ENCODE measurements around the gene SLC16A3. TPM values are rescaled to one million over a fixed set of nuclear protein-coding genes. Genes with fewer than 3 reads are reported as not detected.
"Not testable (repeated sequence)": the region's sequence is repeated elsewhere in the genome, so short reads cannot be mapped to it uniquely, and the experiment has no call there.

Gene SLC16A3
- total RNA-seq, 2 experiments from 2014 or later, result 115 to 130 TPM

DNA sequence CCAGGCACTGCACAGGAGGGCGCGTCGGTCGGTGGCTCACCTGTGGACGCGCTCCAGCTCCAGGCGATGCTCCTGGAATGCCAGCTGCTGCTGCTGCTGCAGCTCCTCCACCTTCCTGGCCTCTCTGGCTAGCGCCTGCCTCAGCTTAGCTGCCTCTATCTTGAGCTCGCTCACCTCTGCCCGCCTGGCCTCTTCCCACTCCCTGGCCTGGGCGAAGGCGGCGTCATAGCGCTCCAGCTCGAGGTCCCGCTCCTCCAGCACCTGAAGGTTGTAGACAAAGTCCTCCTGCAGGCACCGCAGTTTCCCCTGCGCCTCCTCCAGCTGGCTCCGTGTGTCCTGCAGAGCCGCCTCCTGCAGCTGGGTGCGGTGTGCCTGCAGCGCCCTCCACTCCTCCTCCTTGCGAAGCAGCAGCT is 27.3 kb upstream of the SLC16A3 start:
- CTCF ChIA-PET, result interaction anchor here (0.6 to 1.2 kb wide), 3 partner anchors 65 to 233 kb away, joined by 3 to 4 read pairs (median 3); no protein-coding TSS in a partner anchor
- POLR2A ChIA-PET, result interaction anchor here (0.7 to 1.3 kb wide), 2 partner anchors 11 to 335 kb away, joined by 3 to 4 read pairs; partner anchors contain the start of gene CCDC57

DNA sequence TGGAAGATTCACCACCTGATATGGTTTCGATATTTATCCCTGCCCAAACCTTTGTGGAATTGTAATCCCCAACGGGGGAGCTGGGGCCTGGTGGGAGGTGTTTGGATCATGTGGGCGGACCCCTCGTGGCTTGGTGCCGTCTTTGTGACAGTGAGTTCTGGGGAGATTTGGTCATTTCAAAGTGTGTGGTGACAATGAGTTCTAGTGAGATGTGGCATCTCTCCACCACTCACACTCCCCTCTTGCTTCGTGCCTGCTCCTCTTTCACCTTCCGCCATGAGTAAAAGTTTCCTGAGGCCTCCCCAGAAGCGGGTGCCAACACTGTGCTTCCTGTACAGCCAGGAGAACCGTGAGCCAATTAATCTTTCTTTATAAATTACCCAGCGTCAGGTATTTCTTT is 25.9 kb upstream of the SLC16A3 start:
- ChIA-PET CTCF (no interaction called here), POLR2A (interaction anchor here (0.6 kb wide), 1 partner anchor 116 kb away, joined by 3 read pairs; no protein-coding TSS in a partner anchor)

DNA sequence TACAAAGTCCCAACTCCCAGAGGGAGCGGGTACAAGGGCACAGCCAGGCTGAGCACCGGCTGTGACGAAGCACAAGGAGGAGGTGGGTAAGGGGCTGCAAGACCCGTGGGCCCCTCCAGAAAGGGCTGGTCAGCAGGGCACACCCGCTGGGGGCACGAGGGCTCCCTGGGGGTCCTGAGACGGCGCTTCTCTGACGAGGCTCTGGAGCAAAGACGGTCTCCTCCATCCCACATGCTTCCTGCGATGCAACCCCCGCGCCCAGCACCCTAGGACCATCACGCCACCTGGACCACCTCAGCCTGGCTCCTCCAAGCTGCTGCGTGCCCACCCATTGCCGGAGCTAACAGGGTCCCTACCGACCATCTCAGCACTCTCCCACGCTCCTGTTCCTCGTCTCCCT is 24.9 kb upstream of the SLC16A3 start:
- POLR2A ChIA-PET, result interaction anchor here (0.5 kb wide), 1 partner anchor 80 kb away, joined by 3 read pairs; no protein-coding TSS in a partner anchor

DNA sequence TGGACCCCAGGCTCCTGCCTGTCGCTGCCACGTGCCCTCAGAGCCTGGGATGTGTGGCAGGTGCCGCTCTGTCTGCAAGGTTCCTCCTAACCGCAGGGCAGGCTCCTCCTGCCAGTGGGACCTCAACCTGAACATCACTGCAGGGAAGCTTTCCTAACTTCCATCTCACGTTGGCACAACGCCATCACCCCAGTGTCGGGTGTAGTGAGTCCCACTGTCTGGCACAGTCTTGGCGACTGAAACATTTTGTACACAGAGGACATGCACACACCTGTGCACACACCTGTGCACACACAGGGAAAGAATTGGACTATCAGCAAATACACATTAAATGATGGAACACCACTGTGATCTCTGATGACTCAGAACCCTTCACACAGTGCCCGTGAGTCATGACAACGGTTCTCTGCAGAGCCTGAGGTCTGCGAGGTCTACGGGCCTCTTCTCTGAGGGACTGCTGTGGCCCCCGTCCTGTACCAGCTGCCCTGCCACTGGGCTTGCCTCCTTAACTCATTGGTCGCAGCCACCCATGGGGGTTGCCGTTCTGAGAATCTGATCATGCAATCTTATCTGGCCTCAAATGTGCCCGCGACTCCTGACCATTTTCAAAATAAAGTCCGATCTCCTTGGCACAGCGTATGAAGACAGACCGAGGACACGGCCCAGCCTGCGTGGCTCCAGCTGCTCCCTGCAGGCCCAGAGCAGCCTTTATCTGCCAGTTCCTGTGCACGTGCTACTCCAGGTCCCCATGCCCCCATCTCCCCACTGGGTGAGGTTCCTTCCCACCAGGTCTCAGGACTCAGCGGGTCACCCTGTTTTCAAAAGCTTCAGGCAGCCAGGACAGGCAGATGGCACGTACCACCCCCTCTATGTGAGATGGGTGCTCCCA is 23.8 kb upstream of the SLC16A3 start:
- CTCF ChIA-PET, result interaction anchor here (1.0 to 1.9 kb wide), 7 partner anchors 9 to 245 kb away, joined by 3 to 13 read pairs (median 5); partner anchors contain the start of genes NOTUM and SLC16A3
- POLR2A ChIA-PET, result no interaction called here

More for the DNA sequence above, 24.9 kb upstream of the SLC16A3 start:
- CTCF ChIA-PET, result no interaction called here

DNA sequence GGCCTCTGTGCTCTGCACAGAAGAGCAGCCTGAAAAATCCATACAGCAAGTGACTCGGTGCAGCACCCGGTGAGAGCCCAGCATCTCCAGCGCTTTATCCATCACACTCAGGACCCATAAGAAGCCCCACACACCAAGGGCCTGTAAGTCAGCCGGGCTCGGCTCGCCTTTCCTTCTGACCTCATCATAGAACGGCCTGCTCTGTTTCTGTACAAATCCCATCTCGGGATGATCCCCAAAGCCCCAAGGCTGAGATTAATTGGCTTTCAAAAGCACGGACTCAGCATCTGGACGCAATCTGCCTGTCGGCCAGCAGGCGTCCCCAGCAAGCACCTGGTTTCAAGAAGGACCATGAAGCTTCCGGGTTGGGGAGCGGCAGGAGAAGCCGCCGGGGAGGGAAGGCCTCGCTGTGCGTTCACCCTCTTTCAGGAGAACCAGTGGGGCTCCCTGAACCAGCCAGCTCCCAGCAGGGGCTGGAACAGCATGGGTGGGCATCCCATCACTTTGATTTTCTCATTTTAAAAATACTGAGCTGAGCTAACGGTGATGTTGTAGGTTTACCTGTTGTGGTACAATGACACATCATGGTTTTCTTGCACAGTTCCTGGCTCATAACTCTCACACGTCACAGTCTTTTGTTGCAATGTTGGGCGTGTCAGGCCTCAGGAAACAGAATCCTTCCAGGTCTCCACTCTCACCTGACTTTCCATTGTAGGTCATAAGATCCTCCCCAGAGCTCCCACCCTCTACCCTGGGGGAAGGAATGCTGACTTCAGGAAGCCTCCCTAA is 22.9 kb upstream of the SLC16A3 start:
- ChIA-PET POLR2A (interaction anchor here (0.6 to 0.7 kb wide), 2 partner anchors 176 to 543 kb away, joined by 3 to 7 read pairs; no protein-coding TSS in a partner anchor), CTCF (interaction anchor here (0.8 to 1.9 kb wide), 10 partner anchors 9 to 245 kb away, joined by 3 to 13 read pairs (median 4); partner anchors contain the start of genes CD7, NOTUM and SLC16A3)

DNA sequence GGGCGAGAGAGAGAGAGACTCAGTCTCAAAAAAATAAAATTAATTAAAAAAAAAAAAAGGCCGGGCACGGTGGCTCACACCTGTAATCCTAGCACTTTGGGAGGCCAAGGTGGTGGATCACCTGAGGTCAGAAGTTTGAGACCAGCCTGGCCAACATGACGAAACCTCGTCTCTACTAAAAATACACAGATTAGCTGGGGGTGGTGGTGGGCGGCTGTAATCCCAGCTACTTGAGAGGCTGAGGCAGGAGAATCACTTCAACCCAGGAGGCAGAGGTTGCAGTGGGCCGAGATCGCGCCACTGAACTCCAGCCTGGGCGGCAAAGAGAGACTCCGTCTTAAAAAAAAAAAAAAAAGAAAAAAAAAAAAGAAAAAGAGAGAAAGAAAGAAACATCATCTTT is 18.2 kb upstream of the SLC16A3 start:
- CTCF ChIA-PET, POLR2A ChIA-PET: not testable (repeated sequence)

DNA sequence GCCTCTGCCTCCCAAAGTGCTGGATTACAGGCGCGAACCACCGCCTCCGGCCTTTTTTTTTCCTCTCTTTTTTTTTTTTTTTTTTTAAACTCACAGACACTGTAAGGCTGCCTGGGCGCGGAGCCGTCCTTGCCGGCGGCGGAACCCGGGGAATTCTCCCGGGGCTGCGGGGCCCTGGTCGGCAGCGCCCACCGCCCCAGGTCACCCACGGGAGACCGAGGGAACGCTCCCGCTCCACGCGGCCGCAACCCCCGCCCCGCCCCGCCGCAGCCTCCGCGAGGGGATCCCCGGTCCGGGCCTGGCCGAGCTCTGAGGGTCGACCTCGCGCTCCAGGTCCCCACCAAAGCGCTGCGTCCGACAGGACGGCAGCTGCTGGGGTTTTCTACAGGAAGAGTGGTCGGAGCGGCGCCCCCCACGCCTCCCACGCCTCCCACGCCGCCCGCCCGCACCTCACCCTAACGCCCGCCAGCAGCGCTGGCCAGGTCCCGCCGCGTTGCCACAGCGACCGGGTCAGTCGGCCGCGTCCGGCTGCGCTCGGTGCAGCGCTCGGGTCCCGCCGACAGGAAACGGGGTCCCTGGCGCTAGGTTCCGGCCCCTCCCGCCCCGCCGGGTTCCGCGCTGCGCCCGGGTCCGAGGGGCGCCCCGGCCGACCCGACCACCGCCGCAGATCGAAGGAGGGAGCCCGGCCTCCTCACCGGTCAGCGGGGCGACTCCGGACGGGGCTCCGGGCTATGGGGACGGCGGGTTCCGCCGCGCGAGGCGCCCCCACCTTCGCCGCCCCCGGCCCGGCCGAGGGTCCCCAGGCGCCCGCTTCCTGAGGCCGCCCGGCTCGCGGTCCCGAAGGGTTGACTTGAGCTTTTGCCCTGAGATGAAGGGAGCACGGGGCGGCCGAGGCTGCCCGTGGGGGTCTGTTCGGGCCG is 16.3 kb upstream of the SLC16A3 start, which contains the start of gene CCDC57:
CCDC57 (minus strand) TSS at position 512 of the 920 bp plus-strand sequence. CDS start 10,898 bp downstream, outside the sequence.
- POLR2A ChIA-PET, result interaction anchor here (1.0 to 1.2 kb wide), 3 partner anchors 12 to 107 kb away, joined by 4 to 5 read pairs (median 4); partner anchors contain the start of gene SLC16A3

DNA sequence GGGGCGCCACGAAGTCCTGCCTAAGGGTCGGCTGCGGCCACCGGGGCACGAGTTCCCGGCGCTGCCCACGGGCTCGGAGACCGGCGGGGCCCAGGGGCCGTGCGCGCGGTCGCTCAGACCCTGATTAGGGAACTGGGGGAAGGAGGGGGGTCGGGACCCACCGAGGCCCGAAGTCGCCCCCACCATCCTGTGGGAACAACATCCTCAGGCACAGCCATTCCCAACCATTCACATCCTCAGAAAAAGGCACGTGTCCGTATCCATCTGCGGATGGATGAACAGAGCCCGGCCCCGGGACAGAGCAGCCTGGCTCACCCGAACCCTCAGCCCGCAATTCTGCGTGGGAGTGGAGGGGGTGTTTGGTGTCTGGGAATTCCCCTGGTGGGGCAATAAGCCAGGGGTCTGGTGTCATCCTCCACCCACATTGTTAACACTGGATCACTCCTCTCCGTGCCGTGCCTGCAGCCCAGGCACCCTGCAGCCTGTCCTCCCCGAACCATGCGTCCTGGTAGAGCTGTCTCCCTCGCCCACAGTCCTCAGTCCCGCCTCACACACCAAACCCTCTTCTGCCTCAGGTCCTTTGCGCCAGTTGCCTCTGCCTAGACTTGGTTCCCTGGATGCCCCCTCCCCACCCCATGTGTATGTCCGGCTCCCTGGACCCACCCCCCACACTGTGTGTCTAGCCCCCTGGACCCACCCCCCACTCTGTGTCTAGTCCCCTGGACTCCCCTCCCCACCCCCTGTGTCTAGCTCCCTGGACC is 15.4 kb upstream of the SLC16A3 start:
- ChIA-PET CTCF (no interaction called here), POLR2A (interaction anchor here (0.6 to 2.9 kb wide), 3 partner anchors 13 to 176 kb away, joined by 3 to 11 read pairs (median 7); partner anchors contain the start of genes DCXR and SLC16A3)

More for the DNA sequence above, 16.3 kb upstream of the SLC16A3 start, which contains the start of gene CCDC57:
- CTCF ChIA-PET, result interaction anchor here (0.6 to 1.1 kb wide), 2 partner anchors 135 to 146 kb away, joined by 3 read pairs; no protein-coding TSS in a partner anchor

DNA sequence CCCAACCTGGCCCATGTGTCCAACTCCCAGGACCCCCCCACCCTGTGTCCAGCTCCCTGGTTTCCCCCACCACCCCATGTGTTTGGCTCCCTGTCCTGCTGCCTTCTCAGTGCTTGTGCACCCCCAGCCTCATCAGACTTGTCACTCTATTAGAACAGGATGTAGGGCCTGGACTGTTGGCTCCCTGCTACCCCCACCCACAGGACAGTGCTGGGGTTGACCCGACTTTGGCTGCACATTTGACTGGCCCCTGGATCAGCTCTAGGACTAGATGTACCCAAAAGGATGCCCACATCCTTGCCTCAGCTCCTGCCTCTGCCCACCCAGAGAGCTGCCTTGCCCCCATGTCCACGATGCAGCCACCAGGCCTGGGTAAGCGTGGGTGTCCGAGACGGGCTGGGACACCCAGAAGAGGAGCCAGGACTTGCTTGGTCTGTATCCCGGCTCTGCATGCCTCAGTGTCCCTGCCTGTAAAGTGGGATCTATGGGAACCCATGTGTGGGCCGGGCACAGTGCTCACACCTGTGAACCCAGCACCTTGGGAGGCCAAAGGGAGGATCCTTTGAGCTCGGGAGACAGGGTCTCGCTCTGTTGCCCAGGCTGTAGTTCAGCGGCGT is 14.7 kb upstream of the SLC16A3 start:
- POLR2A ChIA-PET, result interaction anchor here (0.6 to 2.9 kb wide), 3 partner anchors 12 to 176 kb away, joined by 3 to 11 read pairs (median 7); partner anchors contain the start of genes DCXR and SLC16A3
- CTCF ChIA-PET, result interaction anchor here (2.2 kb wide), 1 partner anchor 8 kb away, joined by 7 read pairs; no protein-coding TSS in a partner anchor

DNA sequence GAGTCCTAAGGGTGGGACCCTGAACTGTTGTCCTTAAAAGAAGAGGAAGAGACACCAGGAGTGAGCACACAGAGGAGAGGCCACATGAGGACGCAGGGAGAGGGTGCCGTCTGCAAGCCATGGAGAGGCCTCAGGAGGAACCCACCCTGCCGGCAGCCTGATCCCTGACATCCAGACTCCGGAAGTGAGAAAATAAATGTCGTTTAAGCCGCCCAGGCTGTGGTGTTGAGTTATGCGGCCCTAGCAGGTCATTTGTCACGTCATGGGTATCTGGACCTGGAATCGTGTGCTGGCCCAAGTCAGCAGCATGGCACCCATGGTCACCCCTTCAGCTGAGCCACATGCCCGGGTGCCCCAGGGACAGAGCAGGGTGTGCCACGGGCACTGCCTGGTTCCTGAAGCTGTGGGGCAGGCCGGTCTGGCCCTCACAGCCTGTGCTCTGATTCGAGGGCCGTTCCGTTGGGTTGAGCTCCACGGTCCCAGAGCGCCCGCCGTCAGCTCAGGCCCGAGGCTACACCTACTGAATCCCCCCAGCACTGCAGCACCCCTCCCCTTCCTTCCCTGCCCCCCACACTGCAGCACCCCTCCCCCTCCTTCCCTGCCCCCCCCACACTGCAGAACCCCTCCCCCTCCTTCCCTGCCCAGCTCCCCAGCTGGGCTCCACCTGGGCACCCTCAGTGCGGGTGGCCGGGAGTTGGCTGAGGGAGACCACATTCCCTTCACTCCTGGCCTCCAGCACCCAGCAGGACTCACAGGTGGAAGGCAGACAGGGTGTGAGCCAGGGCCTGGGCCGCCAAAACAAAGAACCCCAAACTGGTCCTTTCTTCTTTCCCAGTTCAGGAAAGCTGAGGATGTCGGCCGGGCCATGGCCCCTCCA is 13.5 kb upstream of the SLC16A3 start:
- POLR2A ChIA-PET, result interaction anchor here (0.6 to 2.9 kb wide), 2 partner anchors 13 to 25 kb away, joined by 11 to 12 read pairs; partner anchors contain the start of gene SLC16A3
- CTCF ChIA-PET, result interaction anchor here (2.2 kb wide), 1 partner anchor 9 kb away, joined by 7 read pairs; no protein-coding TSS in a partner anchor

DNA sequence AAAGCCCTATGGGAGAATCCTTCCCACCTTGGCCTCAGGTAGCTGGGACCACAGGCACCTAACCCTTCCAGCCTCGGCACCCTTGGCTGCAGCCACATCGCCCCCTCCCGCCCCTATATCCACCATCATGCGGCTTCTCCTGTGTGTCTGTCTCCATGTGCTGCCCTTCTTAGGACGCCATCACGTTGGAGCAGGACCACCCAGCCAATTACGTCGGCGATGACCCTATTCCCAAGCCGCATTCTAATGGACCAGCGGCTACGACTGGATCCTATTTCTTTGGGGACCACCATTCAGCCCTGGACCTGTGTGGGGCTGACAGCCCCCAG is 12.9 kb upstream of the SLC16A3 start:
- POLR2A ChIA-PET, result interaction anchor here (0.6 to 2.9 kb wide), 2 partner anchors 13 to 26 kb away, joined by 11 to 12 read pairs; partner anchors contain the start of gene SLC16A3
- CTCF ChIA-PET, result interaction anchor here (2.2 kb wide), 1 partner anchor 10 kb away, joined by 7 read pairs; no protein-coding TSS in a partner anchor

DNA sequence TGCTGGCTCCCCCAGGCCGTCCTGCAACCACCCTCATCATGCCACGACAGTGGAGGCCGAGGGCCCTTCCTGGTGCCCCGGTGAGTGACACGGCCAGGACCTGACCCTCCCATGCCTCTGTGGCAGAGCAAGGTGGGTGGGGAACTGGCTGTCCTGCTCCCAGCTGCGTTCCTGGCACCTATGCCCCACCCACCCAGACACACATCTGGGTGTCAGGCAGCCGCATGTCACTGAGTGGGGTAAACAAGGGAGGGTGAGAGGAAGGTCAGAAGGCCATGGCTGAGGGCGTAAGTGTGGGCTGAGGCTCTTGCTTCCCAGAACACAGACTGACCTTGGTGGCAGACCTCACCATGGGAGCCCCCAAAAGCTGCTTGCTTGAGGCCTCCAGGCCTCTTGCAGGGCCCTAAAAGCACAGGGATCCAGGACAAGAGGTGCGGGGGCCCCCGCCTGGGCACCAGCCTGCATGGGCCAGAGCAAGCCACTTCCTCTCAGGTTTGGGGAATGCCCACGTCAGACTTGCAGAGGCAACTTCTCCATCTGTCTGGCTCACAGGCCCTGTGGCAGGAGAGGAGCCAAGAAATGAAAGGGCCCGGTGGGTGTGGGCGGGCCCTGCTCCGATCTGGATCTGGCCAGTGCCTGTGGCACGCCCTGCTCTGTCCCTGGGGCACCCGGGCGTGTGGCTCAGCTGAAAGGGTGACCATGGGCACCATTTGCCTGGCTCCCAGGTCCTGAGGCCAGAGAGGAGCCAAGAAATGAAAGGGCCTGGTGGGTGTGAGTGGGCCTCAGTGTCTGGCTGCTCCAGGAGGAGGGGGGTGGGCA is 12.3 kb upstream of the SLC16A3 start:
- ChIA-PET POLR2A (interaction anchor here (0.6 to 2.9 kb wide), 2 partner anchors 12 to 26 kb away, joined by 11 to 12 read pairs; partner anchors contain the start of gene SLC16A3), CTCF (interaction anchor here (1.0 to 2.2 kb wide), 2 partner anchors 11 to 23 kb away, joined by 3 to 7 read pairs; no protein-coding TSS in a partner anchor)

DNA sequence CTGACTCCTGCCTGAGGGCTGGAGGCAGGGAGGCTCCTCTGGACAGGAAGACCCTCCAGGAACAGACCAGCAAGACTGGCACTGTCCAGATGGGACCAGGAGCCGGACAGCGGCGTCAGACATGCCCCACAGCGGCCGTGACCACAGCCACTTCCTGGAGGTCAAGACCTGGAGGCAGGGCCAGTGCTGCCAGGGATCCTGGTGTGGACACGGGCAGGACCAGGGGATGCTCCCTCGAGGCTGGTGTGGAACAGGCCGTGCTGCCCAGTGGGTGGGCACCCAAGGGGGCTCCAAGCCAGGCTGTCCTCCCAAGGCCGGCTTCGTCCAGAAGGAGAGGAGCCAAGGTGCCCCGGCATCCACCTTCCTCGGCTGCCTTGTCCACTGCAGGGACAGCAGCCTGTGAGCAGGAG is 11.7 kb upstream of the SLC16A3 start:
- POLR2A ChIA-PET, result no interaction called here

DNA sequence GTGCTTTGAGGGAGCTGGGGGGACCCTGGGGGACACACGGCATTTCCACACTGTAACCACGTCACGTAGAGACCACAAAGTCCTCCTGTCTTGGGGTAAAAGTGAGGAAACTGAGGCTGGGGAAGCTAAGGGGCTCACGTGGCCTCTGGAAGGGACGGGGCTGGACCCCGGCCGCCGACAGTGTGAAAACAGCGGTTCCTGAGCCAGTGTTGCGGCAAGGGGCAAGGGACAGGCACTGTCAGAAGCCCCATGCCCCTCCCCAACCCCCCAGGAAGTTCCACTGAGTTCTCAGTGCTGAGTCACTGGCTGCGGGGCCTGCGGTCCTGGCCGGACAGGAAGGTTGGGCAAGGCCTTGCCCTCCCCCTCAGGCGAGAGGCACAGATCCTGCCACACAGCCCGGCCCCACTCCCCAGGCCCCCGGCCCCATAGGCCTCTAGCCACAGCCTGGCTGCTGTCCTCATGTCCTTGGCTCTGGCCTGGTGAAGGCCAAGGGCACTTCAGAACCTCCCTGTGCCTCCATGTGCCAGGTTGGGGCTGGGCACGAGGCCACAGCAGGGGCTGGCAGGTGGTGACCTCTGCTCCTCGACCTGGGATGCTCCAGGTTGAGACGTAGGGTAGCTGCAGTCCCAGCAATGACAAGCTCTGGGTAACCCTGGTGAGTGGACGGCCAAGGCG is 11.2 kb upstream of the SLC16A3 start:
- POLR2A ChIA-PET, result no interaction called here
- CTCF ChIA-PET, result no interaction called here

More for the DNA sequence above, 11.7 kb upstream of the SLC16A3 start:
- CTCF ChIA-PET, result interaction anchor here (1.0 kb wide), 1 partner anchor 22 kb away, joined by 3 read pairs; no protein-coding TSS in a partner anchor

All from activated CD8-positive, alpha-beta memory T cell treated with anti-CD3 and anti-CD28 coated beads for 36 hours (primary cell).